Esophagus squamous epithelium (tissue), 4 donors: ENCODE data around the gene IGFBP7.

Experiments used
- POLR2A ChIP-seq, 4 donors: fragments of 450-650 bp; IDR thresholded peaks; one replicate each; pipeline ENCODE4 v1.6.1; 2017; ENCODE audit warnings: antibody characterized with exemption in 4 of 4, mild to moderate bottlenecking in 4 of 4, moderate library complexity in 3 of 4
- TF ChIP-seq, protein P1 (sequence below), 6 experiments: fragments of 450-650 bp in 4 of 6; fragments of 200-600 bp in 2 of 6; sonication (generic) in 2 of 6; IDR thresholded peaks; one replicate each; pipeline ENCODE4 v1.5.1; 2016 to 2019; ENCODE audit warnings: antibody characterized with exemption in 6 of 6, mild to moderate bottlenecking in 4 of 6, moderate library complexity in 4 of 6

DNA sequence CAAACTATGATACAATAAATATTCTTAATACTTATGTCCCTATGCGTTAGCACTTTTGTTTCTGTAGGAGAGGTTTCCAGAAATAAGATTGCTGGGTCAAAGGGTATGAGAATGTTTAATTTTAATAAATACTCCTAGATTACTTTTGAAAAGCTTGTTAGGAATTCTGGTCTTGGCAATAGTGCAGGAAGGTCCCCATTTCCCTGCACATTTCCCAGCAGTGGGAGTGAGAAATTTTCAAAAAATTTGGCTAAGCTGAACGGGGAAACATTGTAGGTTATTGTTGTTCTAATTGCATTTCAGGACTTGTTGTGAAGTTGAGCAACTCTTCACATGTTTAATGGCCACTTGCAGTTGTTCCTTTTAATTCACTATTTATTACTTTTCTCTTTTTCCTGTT is 27.1 kb downstream of the IGFBP7 start:
- TF ChIP-seq, protein P1, sequence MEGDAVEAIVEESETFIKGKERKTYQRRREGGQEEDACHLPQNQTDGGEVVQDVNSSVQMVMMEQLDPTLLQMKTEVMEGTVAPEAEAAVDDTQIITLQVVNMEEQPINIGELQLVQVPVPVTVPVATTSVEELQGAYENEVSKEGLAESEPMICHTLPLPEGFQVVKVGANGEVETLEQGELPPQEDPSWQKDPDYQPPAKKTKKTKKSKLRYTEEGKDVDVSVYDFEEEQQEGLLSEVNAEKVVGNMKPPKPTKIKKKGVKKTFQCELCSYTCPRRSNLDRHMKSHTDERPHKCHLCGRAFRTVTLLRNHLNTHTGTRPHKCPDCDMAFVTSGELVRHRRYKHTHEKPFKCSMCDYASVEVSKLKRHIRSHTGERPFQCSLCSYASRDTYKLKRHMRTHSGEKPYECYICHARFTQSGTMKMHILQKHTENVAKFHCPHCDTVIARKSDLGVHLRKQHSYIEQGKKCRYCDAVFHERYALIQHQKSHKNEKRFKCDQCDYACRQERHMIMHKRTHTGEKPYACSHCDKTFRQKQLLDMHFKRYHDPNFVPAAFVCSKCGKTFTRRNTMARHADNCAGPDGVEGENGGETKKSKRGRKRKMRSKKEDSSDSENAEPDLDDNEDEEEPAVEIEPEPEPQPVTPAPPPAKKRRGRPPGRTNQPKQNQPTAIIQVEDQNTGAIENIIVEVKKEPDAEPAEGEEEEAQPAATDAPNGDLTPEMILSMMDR (IDR thresholded peaks at IDR 0.05): no peak
- no peak for TF ChIP-seq POLR2A (IDR thresholded peaks at IDR 0.05)
